GM18511 (cell line): ENCODE results near the gene SOX5.
"Not testable (repeated sequence)": the region's sequence is repeated elsewhere in the genome, so short reads cannot be mapped to it uniquely, and the experiment has no call there.

Experiments
- ATAC-seq: cut with Tn5 transposase; IDR thresholded peaks from one replicate; pipeline ENCODE4 v1.9.1; 2021; ENCODE audit warnings: mild to moderate bottlenecking, moderate library complexity; ENCODE audit not compliant: unreplicated experiment

The SOX5 gene

GRCh38 chr12:23911574-23911973 lies 37.9 kb downstream of the SOX5 start:
- ATAC-seq = no peak

GRCh38 chr12:23909551-23909950 lies 39.9 kb downstream of the SOX5 start:
- no peak for ATAC-seq

DNA sequence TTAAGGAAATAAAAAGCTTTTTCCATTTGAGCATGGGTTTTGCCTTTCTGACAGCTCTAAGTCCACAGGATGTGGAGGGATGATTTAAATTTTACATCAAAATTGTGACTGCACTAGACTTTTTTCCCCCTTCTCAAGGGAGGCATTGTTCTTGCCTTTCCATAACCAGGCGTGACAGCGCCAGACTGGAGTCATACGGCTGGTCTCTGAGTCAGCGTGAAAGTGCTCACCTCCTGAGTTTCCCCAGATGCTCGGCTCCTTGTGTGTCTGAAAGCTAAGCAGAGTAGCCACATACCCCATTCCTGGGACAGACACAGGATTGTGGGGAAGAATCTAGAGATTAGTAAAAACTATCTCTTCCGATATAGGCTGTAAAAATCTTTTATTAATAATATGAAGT lies 43.1 kb downstream of the SOX5 start:
- no peak for ATAC-seq

GRCh38 chr12:23899434-23899833 lies 50.0 kb downstream of the SOX5 start:
- ATAC-seq = no peak

- no peak for ATAC-seq
Observed at GRCh38 chr12:23898121-23898520, 51.3 kb downstream of the SOX5 start.

DNA sequence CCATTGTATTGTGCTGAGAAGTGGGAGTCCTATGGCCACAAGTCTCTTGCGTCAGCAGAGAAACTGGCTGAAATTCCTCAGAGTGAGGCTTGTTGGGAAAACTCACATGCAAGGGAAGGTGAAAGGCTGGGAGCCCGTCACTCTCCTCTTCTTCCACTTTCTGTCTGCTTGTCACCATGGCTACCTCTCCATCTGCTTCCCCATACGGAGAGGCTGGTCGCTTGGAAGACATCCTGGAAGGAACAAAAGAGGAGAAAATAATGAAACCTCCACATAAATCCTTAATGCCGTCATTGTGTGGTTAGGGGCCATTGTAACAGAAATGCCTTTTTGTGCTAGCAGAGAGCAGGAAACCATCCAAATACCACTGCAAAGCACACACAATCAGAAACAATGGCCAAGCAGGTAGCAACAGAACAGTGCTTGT lies 53.7 kb downstream of the SOX5 start:
- no peak for ATAC-seq

GRCh38 chr12:23893611-23894010 lies 55.9 kb downstream of the SOX5 start:
- ATAC-seq = no peak

- ATAC-seq = peak; percentile 65
Observed at GRCh38 chr12:23891115-23891514, 58.4 kb downstream of the SOX5 start.

- ATAC-seq = no peak
Observed at GRCh38 chr12:23889069-23889440, 60.4 kb downstream of the SOX5 start.

DNA sequence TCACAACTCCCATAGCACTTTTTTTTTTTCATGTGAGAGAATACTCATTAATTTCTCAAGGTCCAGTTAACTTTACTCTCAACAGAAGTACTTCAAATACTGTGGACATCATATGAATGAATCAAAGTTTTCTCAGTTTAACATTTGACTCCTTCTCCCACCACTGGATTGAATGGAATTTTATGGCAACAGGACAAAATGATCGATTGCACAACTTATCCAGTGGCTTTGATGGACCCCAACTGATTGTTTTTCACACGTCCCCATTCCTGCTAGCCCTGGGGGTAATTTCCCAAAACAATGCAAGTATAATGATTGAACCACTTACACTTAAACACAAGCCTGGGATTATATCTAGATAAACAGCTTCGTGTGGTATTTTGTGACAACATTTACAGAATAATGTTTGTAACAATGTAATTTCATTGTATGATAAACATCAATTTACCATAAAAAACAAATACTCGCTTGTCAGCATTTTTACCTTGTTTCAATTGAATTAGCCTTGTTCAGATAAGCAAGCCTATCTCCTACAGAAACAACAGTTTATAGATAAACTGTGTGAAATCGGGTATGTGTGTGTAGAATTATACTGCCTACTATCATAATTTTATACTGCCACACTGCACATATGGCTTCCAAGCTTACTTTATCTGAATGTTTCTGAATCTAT lies 60.9 kb downstream of the SOX5 start:
- no peak for ATAC-seq

DNA sequence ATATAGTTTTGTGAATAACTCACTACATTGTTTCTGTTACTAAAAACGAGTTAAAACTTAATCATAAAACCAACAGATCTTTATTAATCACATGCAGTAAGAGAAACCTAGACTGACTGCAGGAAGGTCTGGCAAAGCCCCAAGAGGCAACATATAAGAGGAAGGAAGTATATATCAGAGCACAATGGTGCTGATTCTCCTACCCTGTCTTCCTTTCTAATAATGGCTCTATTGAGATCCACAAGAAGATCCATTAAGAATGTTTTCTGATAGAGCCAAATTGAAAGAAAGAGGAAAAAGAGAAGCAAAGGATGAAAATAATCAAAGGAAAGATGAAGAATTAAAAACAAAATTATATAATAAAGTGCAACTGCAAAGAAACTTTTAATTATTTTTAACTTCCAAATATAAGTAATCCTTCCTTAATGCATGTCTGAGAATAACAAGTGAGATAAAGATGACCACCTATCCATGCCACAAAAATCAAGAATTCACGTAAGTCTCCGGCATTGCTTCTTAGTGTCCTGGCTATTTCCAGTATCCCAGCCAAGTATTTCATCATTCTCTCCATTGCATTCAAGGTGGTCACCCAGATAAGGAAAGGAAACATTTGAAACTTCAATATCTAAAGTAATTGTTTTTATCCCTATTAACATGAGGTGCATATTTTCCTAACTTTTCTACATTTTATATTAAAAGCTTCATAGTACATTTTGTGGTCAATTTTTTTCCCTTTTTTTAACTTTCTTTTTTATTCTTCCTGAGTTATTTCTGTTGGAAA lies 62.2 kb downstream of the SOX5 start:
- no peak for ATAC-seq

DNA sequence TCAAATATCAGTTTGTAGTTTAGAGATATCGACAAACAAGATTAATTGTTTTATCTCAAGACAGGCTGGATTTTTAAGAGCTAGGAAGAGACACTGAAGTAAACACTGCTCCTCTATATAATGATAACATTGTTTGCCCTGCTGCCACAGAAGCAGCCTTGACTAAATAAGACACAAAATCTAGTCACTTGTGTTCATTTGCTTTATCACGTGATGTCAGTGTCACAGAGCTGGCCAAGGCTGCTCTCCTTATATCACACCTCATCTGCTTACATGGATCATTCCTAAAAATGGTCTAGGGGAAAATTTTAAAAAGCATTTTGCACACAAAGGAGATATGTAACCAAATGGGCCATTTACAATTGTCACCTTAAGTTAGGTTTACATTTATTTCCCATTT lies 64.1 kb downstream of the SOX5 start:
- no peak for ATAC-seq

- ATAC-seq = no peak
Observed at GRCh38 chr12:23884909-23885308, 64.6 kb downstream of the SOX5 start.

DNA sequence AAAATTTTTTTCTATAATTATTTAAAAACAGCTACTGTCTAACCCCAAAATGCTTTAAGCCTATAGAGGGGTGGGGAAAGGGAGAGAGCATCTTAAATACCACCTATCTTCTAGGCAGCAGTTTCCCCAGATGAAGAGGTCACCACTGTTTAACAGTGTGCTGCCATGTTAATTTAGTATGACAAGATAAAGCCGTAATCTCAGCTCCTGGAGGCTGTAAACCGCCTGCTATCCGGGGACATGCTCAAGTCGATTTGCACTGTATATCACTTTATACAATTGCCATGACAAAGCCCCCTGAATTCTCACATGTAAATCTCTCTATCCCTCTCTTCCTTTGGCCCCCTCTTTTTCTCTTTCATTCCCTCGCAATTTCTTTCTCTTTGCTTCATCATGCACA lies 68.5 kb downstream of the SOX5 start:
- ATAC-seq = no peak

GRCh38 chr12:23876618-23877017 lies 72.9 kb downstream of the SOX5 start:
- not testable (repeated sequence) for ATAC-seq

DNA sequence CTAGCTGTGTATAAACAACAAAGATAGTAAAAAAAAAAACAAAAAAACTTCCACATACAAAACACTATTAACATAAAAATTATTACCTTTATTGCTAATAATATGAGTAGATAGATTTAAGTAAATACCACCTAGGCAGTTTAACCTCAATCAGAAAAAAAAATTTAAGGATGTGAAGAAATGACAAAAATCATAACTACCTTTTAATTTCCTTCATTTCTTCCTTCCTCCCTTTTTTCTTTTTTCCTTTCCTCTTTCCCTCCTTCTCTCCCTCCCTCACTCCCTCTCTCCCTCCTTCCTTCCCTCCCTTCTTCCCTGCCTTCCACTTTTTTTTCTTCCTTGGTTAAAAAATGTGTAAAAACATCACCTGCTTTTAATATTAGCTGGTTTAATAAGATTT lies 81.7 kb downstream of the SOX5 start:
- ATAC-seq = no peak

DNA sequence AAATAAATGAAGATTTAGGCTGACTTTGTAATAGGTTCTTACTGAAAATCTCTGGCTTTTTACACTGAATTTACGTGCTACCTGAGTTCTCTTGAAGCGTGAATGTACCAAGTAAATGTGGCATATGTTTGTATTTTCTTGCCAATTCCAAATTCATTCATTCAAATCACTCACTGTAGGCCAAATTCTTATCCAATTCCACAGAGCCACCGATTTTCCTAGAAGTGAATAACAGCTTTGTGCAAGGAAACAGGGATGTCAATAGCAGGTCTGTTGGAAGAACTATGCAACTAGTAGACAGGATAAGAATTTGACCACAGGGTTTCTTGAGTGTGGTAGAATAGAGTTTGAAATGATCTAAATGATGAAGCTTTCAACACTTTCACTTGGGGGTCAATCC lies 86.8 kb downstream of the SOX5 start:
- ATAC-seq = no peak

DNA sequence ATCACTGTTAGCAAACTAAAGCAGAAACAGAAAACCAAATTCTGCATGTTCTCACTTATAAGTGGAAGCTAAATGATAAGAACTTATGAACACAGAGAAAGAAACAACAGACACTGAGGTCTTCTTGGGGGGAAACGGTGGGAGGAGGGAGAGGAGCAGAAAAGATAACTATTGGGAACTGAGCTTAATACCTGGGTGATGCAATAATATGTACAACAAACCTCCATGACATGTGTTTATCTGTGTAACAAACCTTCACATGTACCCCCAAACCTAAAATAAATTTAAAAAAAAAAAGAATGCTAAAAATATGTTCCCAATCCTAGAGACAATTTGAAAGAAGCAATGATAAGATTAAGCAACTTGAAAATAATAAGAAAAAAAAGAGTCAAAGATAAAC lies 89.5 kb downstream of the SOX5 start:
- ATAC-seq = no peak

DNA sequence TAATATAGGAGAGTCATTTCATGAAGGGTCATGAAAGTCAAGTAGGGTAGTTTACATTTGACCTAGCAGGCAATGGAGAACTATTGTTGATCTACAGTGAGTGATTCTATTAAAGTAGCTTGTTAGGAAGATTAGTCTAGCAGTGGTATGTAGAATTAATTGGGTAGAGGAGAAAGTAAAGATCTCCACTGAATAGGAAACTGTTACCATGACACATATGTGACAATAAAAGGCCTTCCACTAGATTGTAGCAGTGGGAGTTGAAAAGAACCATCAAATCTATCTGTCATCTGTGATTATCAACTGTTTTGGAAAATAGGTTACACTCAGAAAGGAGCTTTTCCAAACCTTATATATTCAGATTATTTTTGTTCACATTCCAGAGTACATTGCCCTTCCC lies 92.3 kb downstream of the SOX5 start:
- no peak for ATAC-seq

- peak; percentile 68 for ATAC-seq
Observed at GRCh38 chr12:23855813-23856212, 93.7 kb downstream of the SOX5 start.

- ATAC-seq = no peak
Observed at GRCh38 chr12:23854598-23854997, 94.9 kb downstream of the SOX5 start.

- ATAC-seq = no peak
Observed at GRCh38 chr12:23853640-23854039, 95.8 kb downstream of the SOX5 start.

DNA sequence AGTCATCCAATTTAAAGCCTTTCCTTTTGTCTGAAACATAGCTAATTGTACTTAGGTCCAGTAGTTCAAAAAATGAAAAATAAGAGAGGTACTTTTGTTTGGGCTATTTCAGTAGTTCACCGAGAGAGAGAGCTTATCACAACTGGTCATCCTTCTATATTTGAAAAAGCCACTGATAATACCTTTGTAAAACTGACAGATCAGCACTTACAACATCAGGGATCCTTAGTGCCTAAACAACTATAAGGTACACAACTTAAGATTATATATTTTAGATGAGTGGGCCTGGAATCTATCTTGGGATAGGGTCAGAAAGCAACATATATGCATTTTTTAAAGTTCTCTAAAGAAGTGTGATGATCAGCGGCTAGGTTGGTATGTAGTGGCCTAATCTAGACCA lies 97.9 kb downstream of the SOX5 start:
- no peak for ATAC-seq
